Peyer's patch (tissue), 4 donors: ENCODE results near the gene CAPS.

ENCODE experiments used
- POLR2A ChIP-seq, 2 donors: fragments of 450-650 bp; IDR thresholded peaks; one replicate each; pipeline ENCODE4 v1.5.1; 2017; ENCODE audit warnings: antibody characterized with exemption in 2 of 2, mild to moderate bottlenecking in 2 of 2, moderate library complexity in 2 of 2
- TF ChIP-seq, protein P1 (sequence below), 6 experiments: fragments of 450-650 bp in 4 of 6; fragments of 200-600 bp in 2 of 6; sonication (generic) in 1 of 6; IDR thresholded peaks; one replicate each; pipeline ENCODE4 v1.5.1; 2017 to 2019; ENCODE audit warnings: antibody characterized with exemption in 6 of 6, mild to moderate bottlenecking in 3 of 6, moderate library complexity in 1 of 6

GRCh38 chr19:5908773-5909442, 5.1 kb upstream of the CAPS start:
- TF ChIP-seq, protein P1, sequence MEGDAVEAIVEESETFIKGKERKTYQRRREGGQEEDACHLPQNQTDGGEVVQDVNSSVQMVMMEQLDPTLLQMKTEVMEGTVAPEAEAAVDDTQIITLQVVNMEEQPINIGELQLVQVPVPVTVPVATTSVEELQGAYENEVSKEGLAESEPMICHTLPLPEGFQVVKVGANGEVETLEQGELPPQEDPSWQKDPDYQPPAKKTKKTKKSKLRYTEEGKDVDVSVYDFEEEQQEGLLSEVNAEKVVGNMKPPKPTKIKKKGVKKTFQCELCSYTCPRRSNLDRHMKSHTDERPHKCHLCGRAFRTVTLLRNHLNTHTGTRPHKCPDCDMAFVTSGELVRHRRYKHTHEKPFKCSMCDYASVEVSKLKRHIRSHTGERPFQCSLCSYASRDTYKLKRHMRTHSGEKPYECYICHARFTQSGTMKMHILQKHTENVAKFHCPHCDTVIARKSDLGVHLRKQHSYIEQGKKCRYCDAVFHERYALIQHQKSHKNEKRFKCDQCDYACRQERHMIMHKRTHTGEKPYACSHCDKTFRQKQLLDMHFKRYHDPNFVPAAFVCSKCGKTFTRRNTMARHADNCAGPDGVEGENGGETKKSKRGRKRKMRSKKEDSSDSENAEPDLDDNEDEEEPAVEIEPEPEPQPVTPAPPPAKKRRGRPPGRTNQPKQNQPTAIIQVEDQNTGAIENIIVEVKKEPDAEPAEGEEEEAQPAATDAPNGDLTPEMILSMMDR (IDR thresholded peaks at IDR 0.05) = no peak
- no peak for TF ChIP-seq POLR2A (IDR thresholded peaks at IDR 0.05)
